WTC11 (cell line): ENCODE data around the gene TGFBR2. TPM values are rescaled to one million over a fixed set of nuclear protein-coding genes. Genes with fewer than 3 reads are reported as not detected.

Source experiments
- ATAC-seq: fragments of 200-7000 bp; cut with Tn5 transposase; 2 replicates; pipeline ENCODE4 v1.10.0; 2021; ENCODE audit warnings: mild to moderate bottlenecking, moderate library complexity
- CTCF ChIA-PET: fragments of 300-600 bp; sonication (Branson Sonifier 250); formaldehyde crosslinking; loops from one replicate; lab custom pipeline; 2021; ENCODE audit warnings: antibody characterized with exemption; lab: Charles Lee
- POLR2A ChIA-PET: fragments of 350-600 bp; sonication (Branson Sonifier 250); formaldehyde crosslinking; loops from one replicate; lab custom pipeline; 2021; ENCODE audit warnings: antibody characterized with exemption; lab: Charles Lee
- DNase-seq: peaks from one replicate; pipeline ENCODE4 v3.0.0; 2021; ENCODE audit warnings: low spot score
- H3K27ac Mint-ChIP-seq: 2 replicates; pipeline ENCODE4 v1.8.0; 2021; ENCODE audit warnings: mixed read lengths
- H3K27me3 Mint-ChIP-seq: 2 replicates; pipeline ENCODE4 v1.8.0; 2021; ENCODE audit warnings: low read depth, mild to moderate bottlenecking, moderate library complexity, mixed read lengths
- H3K36me3 Mint-ChIP-seq: 2 replicates; pipeline ENCODE4 v1.8.0; 2021; ENCODE audit warnings: mixed read lengths
- H3K4me1 Mint-ChIP-seq: 2 replicates; pipeline ENCODE4 v1.8.0; 2022; ENCODE audit warnings: mixed read lengths
- H3K4me3 Mint-ChIP-seq: 2 replicates; pipeline ENCODE4 v1.8.0; 2021; ENCODE audit warnings: mild to moderate bottlenecking, moderate library complexity, mixed read lengths
- H3K9me3 Mint-ChIP-seq: 2 replicates; pipeline ENCODE4 v1.8.0; 2021; ENCODE audit warnings: mixed read lengths
- CBFB ChIP-seq: sonication (generic); formaldehyde crosslinking; IDR thresholded peaks from 2 replicates; pipeline ENCODE4 v1.8.1; 2022; ENCODE audit warnings: mild to moderate bottlenecking, low read depth, missing genetic modification reagents
- FOXK1 ChIP-seq: sonication (generic); formaldehyde crosslinking; IDR thresholded peaks from 2 replicates; pipeline ENCODE4 v1.8.0; 2022; ENCODE audit warnings: mild to moderate bottlenecking, moderate library complexity, missing genetic modification reagents
- GRHL2 ChIP-seq: fragments of 250-450 bp; sonication (Bioruptor Pico); IDR thresholded peaks from 2 replicates; pipeline ENCODE4 v1.8.0; 2022; ENCODE audit warnings: mild to moderate bottlenecking, moderate library complexity; ENCODE audit not compliant: insufficient replicate concordance, severe bottlenecking
- NR2C2 ChIP-seq: sonication (generic); formaldehyde crosslinking; IDR thresholded peaks from 2 replicates; pipeline ENCODE4 v1.8.0; 2022; ENCODE audit warnings: mild to moderate bottlenecking, missing genetic modification reagents
- RELA ChIP-seq: sonication (generic); formaldehyde crosslinking; IDR thresholded peaks from 2 replicates; pipeline ENCODE4 v1.8.1; 2022; ENCODE audit warnings: missing genetic modification reagents, mild to moderate bottlenecking, borderline replicate concordance
- SMAD4 ChIP-seq: sonication (generic); formaldehyde crosslinking; IDR thresholded peaks from 2 replicates; pipeline ENCODE4 v1.8.0; 2022; ENCODE audit warnings: mild to moderate bottlenecking, missing genetic modification reagents
- ZNF121 ChIP-seq: sonication (generic); formaldehyde crosslinking; IDR thresholded peaks from 2 replicates; pipeline ENCODE4 v1.8.0; 2023; ENCODE audit warnings: missing genetic modification reagents
- ZNF232 ChIP-seq: sonication (generic); formaldehyde crosslinking; IDR thresholded peaks from 2 replicates; pipeline ENCODE4 v1.8.0; 2022; ENCODE audit warnings: mild to moderate bottlenecking, missing genetic modification reagents
- ZNF263 ChIP-seq: sonication (generic); formaldehyde crosslinking; IDR thresholded peaks from 2 replicates; pipeline ENCODE4 v1.8.1; 2022; ENCODE audit warnings: low read depth, mild to moderate bottlenecking, moderate library complexity, missing genetic modification reagents
- total RNA-seq: library from RNA; stranded (reverse); gene quantifications from 3 replicates; pipeline ENCODE4 v1.2.3, GENCODE V29; 2021
- TF ChIP-seq, protein P1 (sequence below): sonication (generic); formaldehyde crosslinking; IDR thresholded peaks from 2 replicates; pipeline ENCODE4 v1.8.0; 2023; ENCODE audit warnings: missing genetic modification reagents, mild to moderate bottlenecking, borderline replicate concordance
- TF ChIP-seq, protein P2 (sequence below): fragments of 250-450 bp; sonication (Bioruptor Pico); IDR thresholded peaks from 2 replicates; pipeline ENCODE4 v1.9.0; 2021; ENCODE audit warnings: mild to moderate bottlenecking
- TF ChIP-seq, protein P3 (sequence below): sonication (generic); formaldehyde crosslinking; conservative IDR thresholded peaks from 2 replicates; pipeline ENCODE4 v1.8.1; 2022; ENCODE audit warnings: mild to moderate bottlenecking, missing genetic modification reagents
- TF ChIP-seq, protein P4 (sequence below): sonication (generic); formaldehyde crosslinking; IDR thresholded peaks from 2 replicates; pipeline ENCODE4 v1.8.1; 2023; ENCODE audit warnings: mild to moderate bottlenecking, moderate library complexity, missing genetic modification reagents
- TF ChIP-seq, protein P5 (sequence below): sonication (generic); formaldehyde crosslinking; IDR thresholded peaks from 2 replicates; pipeline ENCODE4 v1.8.1; 2022; ENCODE audit warnings: mild to moderate bottlenecking, missing genetic modification reagents, moderate library complexity, borderline replicate concordance
- TF ChIP-seq, protein P6 (sequence below): sonication (generic); formaldehyde crosslinking; IDR thresholded peaks from 2 replicates; pipeline ENCODE4 v1.8.1; 2023; ENCODE audit warnings: mild to moderate bottlenecking, missing genetic modification reagents
- TF ChIP-seq, protein P7 (sequence below): fragments of 250-450 bp; sonication (Bioruptor Pico); IDR thresholded peaks from 2 replicates; pipeline ENCODE4 v1.8.0; 2021; ENCODE audit warnings: mild to moderate bottlenecking
- TF ChIP-seq, protein P8 (sequence below): fragments of 250-450 bp; sonication (Bioruptor Pico); IDR thresholded peaks from 2 replicates; pipeline ENCODE4 v1.9.0; 2021; ENCODE audit warnings: moderate library complexity, mild to moderate bottlenecking, inconsistent platforms, borderline replicate concordance

TGFBR2 gene
- total RNA-seq, 1 experiment from 2014 or later = 9.6 TPM

DNA sequence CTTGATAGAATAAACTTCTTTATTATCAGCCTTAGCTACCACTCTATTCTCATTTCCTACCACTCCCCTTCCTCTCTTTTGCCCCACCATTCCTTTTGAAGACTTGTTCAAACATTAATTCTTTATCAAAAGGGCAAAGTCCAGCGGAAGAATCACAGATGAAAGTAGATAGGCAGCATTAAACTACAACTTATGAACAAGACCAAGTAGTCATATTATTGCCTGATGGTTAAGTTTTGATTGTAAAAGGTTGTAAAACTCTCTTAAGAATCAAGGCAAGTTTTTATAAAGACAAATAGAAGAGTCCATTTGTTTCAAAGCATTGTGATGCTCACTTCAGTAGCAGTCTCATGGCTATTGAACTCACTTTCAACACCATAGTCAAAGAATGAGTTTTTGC, 22.4 kb upstream of the TGFBR2 start:
- Mint-ChIP-seq H3K36me3 (no peaks in the 10 kb centered on the region), H3K9me3 (0 out of 2 replicates have a peak, but pooled peaks cover 3% of the 10 kb centered on the region), H3K4me3 (no peak overlapping the region), H3K27ac (no peak overlapping the region), H3K4me1 (peaks cover 17% of the 10 kb centered on the region)
- TF ChIP-seq, protein P1, sequence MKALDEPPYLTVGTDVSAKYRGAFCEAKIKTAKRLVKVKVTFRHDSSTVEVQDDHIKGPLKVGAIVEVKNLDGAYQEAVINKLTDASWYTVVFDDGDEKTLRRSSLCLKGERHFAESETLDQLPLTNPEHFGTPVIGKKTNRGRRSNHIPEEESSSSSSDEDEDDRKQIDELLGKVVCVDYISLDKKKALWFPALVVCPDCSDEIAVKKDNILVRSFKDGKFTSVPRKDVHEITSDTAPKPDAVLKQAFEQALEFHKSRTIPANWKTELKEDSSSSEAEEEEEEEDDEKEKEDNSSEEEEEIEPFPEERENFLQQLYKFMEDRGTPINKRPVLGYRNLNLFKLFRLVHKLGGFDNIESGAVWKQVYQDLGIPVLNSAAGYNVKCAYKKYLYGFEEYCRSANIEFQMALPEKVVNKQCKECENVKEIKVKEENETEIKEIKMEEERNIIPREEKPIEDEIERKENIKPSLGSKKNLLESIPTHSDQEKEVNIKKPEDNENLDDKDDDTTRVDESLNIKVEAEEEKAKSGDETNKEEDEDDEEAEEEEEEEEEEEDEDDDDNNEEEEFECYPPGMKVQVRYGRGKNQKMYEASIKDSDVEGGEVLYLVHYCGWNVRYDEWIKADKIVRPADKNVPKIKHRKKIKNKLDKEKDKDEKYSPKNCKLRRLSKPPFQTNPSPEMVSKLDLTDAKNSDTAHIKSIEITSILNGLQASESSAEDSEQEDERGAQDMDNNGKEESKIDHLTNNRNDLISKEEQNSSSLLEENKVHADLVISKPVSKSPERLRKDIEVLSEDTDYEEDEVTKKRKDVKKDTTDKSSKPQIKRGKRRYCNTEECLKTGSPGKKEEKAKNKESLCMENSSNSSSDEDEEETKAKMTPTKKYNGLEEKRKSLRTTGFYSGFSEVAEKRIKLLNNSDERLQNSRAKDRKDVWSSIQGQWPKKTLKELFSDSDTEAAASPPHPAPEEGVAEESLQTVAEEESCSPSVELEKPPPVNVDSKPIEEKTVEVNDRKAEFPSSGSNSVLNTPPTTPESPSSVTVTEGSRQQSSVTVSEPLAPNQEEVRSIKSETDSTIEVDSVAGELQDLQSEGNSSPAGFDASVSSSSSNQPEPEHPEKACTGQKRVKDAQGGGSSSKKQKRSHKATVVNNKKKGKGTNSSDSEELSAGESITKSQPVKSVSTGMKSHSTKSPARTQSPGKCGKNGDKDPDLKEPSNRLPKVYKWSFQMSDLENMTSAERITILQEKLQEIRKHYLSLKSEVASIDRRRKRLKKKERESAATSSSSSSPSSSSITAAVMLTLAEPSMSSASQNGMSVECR (CRISPR knock-in tag) = no peak
- no peak for TF ChIP-seq GRHL2 (CRISPR knock-in tag)
- no peak for TF ChIP-seq ZNF232 (CRISPR knock-in tag)
- no peak for TF ChIP-seq FOXK1 (CRISPR knock-in tag)
- no peak for TF ChIP-seq CBFB
- TF ChIP-seq, protein P2, sequence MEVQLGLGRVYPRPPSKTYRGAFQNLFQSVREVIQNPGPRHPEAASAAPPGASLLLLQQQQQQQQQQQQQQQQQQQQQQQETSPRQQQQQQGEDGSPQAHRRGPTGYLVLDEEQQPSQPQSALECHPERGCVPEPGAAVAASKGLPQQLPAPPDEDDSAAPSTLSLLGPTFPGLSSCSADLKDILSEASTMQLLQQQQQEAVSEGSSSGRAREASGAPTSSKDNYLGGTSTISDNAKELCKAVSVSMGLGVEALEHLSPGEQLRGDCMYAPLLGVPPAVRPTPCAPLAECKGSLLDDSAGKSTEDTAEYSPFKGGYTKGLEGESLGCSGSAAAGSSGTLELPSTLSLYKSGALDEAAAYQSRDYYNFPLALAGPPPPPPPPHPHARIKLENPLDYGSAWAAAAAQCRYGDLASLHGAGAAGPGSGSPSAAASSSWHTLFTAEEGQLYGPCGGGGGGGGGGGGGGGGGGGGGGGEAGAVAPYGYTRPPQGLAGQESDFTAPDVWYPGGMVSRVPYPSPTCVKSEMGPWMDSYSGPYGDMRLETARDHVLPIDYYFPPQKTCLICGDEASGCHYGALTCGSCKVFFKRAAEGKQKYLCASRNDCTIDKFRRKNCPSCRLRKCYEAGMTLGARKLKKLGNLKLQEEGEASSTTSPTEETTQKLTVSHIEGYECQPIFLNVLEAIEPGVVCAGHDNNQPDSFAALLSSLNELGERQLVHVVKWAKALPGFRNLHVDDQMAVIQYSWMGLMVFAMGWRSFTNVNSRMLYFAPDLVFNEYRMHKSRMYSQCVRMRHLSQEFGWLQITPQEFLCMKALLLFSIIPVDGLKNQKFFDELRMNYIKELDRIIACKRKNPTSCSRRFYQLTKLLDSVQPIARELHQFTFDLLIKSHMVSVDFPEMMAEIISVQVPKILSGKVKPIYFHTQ = no peak
- TF ChIP-seq, protein P3, sequence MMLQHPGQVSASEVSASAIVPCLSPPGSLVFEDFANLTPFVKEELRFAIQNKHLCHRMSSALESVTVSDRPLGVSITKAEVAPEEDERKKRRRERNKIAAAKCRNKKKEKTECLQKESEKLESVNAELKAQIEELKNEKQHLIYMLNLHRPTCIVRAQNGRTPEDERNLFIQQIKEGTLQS = no peak
- no peak for TF ChIP-seq SMAD4 (CRISPR knock-in tag)
- TF ChIP-seq, protein P4, sequence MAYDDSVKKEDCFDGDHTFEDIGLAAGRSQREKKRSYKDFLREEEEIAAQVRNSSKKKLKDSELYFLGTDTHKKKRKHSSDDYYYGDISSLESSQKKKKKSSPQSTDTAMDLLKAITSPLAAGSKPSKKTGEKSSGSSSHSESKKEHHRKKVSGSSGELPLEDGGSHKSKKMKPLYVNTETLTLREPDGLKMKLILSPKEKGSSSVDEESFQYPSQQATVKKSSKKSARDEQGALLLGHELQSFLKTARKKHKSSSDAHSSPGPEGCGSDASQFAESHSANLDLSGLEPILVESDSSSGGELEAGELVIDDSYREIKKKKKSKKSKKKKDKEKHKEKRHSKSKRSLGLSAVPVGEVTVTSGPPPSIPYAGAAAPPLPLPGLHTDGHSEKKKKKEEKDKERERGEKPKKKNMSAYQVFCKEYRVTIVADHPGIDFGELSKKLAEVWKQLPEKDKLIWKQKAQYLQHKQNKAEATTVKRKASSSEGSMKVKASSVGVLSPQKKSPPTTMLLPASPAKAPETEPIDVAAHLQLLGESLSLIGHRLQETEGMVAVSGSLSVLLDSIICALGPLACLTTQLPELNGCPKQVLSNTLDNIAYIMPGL (CRISPR knock-in tag) = no peak
- TF ChIP-seq ZNF263 = no peak
- TF ChIP-seq, protein P5, sequence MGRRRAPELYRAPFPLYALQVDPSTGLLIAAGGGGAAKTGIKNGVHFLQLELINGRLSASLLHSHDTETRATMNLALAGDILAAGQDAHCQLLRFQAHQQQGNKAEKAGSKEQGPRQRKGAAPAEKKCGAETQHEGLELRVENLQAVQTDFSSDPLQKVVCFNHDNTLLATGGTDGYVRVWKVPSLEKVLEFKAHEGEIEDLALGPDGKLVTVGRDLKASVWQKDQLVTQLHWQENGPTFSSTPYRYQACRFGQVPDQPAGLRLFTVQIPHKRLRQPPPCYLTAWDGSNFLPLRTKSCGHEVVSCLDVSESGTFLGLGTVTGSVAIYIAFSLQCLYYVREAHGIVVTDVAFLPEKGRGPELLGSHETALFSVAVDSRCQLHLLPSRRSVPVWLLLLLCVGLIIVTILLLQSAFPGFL (CRISPR knock-in tag) = no peak
- TF ChIP-seq, protein P6, sequence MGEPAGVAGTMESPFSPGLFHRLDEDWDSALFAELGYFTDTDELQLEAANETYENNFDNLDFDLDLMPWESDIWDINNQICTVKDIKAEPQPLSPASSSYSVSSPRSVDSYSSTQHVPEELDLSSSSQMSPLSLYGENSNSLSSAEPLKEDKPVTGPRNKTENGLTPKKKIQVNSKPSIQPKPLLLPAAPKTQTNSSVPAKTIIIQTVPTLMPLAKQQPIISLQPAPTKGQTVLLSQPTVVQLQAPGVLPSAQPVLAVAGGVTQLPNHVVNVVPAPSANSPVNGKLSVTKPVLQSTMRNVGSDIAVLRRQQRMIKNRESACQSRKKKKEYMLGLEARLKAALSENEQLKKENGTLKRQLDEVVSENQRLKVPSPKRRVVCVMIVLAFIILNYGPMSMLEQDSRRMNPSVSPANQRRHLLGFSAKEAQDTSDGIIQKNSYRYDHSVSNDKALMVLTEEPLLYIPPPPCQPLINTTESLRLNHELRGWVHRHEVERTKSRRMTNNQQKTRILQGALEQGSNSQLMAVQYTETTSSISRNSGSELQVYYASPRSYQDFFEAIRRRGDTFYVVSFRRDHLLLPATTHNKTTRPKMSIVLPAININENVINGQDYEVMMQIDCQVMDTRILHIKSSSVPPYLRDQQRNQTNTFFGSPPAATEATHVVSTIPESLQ (CRISPR knock-in tag) = no peak
- TF ChIP-seq ZNF121 (CRISPR knock-in tag) = no peak
- no peak for TF ChIP-seq NR2C2
- TF ChIP-seq, protein P7, sequence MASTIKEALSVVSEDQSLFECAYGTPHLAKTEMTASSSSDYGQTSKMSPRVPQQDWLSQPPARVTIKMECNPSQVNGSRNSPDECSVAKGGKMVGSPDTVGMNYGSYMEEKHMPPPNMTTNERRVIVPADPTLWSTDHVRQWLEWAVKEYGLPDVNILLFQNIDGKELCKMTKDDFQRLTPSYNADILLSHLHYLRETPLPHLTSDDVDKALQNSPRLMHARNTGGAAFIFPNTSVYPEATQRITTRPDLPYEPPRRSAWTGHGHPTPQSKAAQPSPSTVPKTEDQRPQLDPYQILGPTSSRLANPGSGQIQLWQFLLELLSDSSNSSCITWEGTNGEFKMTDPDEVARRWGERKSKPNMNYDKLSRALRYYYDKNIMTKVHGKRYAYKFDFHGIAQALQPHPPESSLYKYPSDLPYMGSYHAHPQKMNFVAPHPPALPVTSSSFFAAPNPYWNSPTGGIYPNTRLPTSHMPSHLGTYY (CRISPR knock-in tag) = no peak
- TF ChIP-seq RELA (CRISPR knock-in tag) = no peak
- TF ChIP-seq, protein P8, sequence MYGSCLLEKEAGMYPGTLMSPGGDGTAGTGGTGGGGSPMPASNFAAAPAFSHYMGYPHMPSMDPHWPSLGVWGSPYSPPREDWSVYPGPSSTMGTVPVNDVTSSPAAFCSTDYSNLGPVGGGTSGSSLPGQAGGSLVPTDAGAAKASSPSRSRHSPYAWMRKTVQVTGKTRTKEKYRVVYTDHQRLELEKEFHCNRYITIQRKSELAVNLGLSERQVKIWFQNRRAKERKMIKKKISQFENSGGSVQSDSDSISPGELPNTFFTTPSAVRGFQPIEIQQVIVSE (CRISPR knock-in tag) = no peak
- TF ChIP-seq, all 79 proteins: peak for 0
- no peaks in the 10 kb centered on the region; the same call in 1 of the 2 replicates for H3K27me3 Mint-ChIP-seq
- ATAC-seq (no peak), DNase-seq (no peak)
- ChIA-PET POLR2A (no interaction called here), CTCF (no interaction called here)
